Calu3 (cell line): Measurements from ENCODE around the gene PRKD3. TPM values are rescaled to one million over a fixed set of nuclear protein-coding genes. Genes with fewer than 3 reads are reported as not detected.

Experiments
- BruUV-seq: library from RNA; stranded (reverse); fragments of 400-500 nt; replicated peaks from 2 replicates; lab custom pipeline; 2021; lab: Mats Ljungman, UMichigan
- CTCF ChIA-PET: fragments of 300-600 bp; sonication (Branson Sonifier 250); formaldehyde crosslinking; loops from one replicate; lab custom pipeline; 2022; ENCODE audit warnings: antibody characterized with exemption; lab: Charles Lee
- DNase-seq: peaks from one replicate; pipeline ENCODE4 v3.0.0; 2022
- H3K27ac Mint-ChIP-seq: one replicate; pipeline ENCODE4 v1.8.0; 2022; ENCODE audit warnings: mixed read lengths; ENCODE audit not compliant: unreplicated experiment
- H3K27me3 Mint-ChIP-seq: one replicate; pipeline ENCODE4 v1.8.0; 2022; ENCODE audit warnings: mixed read lengths; ENCODE audit not compliant: unreplicated experiment
- H3K36me3 Mint-ChIP-seq: one replicate; pipeline ENCODE4 v1.8.0; 2022; ENCODE audit warnings: mild to moderate bottlenecking, moderate library complexity, mixed read lengths; ENCODE audit not compliant: insufficient read depth, unreplicated experiment
- H3K4me1 Mint-ChIP-seq: one replicate; pipeline ENCODE4 v1.8.0; 2022; ENCODE audit warnings: mild to moderate bottlenecking, low read depth, mixed read lengths; ENCODE audit not compliant: unreplicated experiment
- H3K4me3 Mint-ChIP-seq: one replicate; pipeline ENCODE4 v1.8.0; 2022; ENCODE audit warnings: mild to moderate bottlenecking, low read depth, moderate library complexity, mixed read lengths; ENCODE audit not compliant: unreplicated experiment
- H3K9me3 Mint-ChIP-seq: one replicate; pipeline ENCODE4 v1.8.0; 2022; ENCODE audit warnings: low read depth, mixed read lengths; ENCODE audit not compliant: unreplicated experiment
- intact Hi-C: fragments of 100-400 bp; cut with micrococcal nuclease; formaldehyde crosslinking; loops from one replicate; pipeline ENCODE4 v1.10.0; 2022; ENCODE audit not compliant: unreplicated experiment
- total RNA-seq: library from RNA; stranded (reverse); gene quantifications from 2 replicates; pipeline ENCODE4 v1.2.3, GENCODE V29; 2022
- TF ChIP-seq, protein P1 (sequence below): fragments of 200-600 bp; IDR thresholded peaks from one replicate; pipeline ENCODE4 v1.8.0; 2022; ENCODE audit warnings: antibody characterized with exemption; ENCODE audit not compliant: unreplicated experiment

The PRKD3 gene
- total RNA-seq, 1 experiment from 2014 or later, result 33.4 TPM

DNA sequence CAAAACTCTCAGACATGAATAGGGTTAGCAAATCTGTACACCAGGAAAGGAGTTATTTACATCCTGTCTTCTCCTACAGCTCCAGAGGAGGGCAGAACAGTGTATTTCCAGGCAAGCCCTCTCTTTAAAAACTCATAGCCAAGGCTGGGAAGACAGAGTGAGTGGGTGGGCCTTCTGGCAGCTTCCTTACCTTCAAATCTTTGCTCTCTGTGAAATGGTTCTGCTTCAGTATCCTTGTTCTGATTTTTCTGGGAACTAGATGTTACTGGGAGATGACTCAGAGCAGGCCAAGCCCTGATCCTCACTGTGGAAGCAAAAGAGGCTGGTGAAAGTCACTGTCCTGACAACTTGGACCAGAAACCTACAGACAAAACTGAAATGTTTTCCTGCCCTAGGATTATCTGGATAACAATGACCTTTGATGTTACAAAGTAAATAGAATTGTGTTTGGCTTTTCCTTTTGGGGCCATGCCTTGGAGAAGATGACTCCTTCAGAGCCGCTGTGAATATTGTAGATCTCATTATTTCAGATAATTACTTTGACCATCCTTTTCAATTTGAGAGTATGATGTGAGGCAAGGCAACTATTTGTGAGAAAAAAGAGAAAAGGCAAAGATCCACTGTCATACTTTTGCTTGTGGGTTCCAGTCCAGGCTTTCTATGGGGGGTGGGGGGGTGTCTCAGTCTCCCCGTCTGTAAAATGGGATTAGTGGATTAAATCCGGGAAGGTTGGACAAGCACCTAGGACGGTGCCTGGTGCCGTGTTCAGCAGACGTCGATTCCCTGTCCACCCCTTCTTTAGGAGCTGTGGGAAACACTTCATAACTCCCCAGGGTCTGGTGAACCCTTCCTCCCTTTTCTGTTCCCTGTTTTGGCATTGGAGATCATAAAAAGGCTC, 19.2 kb upstream of the PRKD3 start:
- DNase-seq, result peak; percentile 13
- TF ChIP-seq, protein P1, sequence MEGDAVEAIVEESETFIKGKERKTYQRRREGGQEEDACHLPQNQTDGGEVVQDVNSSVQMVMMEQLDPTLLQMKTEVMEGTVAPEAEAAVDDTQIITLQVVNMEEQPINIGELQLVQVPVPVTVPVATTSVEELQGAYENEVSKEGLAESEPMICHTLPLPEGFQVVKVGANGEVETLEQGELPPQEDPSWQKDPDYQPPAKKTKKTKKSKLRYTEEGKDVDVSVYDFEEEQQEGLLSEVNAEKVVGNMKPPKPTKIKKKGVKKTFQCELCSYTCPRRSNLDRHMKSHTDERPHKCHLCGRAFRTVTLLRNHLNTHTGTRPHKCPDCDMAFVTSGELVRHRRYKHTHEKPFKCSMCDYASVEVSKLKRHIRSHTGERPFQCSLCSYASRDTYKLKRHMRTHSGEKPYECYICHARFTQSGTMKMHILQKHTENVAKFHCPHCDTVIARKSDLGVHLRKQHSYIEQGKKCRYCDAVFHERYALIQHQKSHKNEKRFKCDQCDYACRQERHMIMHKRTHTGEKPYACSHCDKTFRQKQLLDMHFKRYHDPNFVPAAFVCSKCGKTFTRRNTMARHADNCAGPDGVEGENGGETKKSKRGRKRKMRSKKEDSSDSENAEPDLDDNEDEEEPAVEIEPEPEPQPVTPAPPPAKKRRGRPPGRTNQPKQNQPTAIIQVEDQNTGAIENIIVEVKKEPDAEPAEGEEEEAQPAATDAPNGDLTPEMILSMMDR, result no peak
- Mint-ChIP-seq H3K4me1 (peaks cover 8% of the 10 kb centered on the region), H3K27ac (no peak overlapping the region), H3K36me3 (peaks cover 10% of the 10 kb centered on the region), H3K4me3 (peak overlapping the region; percentile 92), H3K9me3 (no peaks in the 10 kb centered on the region), H3K27me3 (no peaks in the 10 kb centered on the region)
- intact Hi-C loops, result no loop called here
- no TSS peak for BruUV-seq
- CTCF ChIA-PET, result interaction anchor here (1.0 kb wide), 1 partner anchor 533 kb away, joined by 3 read pairs; no protein-coding TSS in a partner anchor

DNA sequence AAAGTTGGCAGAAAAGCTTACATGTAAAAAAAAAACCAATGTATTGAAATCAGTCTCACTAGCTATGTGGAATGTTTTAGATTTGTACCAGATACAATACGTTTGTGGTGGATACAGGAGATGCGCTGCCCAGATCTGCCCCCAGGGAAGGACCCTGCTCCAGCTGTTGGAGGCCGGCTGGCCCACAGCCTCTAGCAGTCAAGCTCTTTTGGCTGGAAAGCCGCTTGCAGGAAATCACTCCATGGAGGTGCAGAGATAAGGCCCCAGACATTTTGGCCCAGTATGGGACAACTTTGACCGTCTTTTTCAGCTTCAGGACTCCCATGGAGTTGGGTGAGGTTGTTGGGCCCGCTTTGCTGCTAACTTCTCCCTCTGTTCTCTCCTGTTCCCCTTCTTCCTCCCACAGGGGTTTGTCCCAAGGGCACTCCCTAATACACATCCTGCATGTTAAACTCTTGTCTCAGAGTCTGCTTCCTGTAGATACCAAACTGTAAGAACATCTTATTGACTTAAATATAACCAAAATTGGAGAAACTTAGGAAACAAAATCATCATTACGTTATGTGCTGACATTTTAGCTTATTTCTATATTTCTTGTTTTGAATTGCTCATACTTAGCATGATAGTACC, 18.1 kb upstream of the PRKD3 start:
- no peak for DNase-seq
- peaks cover 8% of the 10 kb centered on the region for H3K4me1 Mint-ChIP-seq
- intact Hi-C loops, result no loop called here
- H3K4me3 Mint-ChIP-seq, result no peak overlapping the region
- H3K27me3 Mint-ChIP-seq, result no peaks in the 10 kb centered on the region
- H3K9me3 Mint-ChIP-seq, result no peaks in the 10 kb centered on the region
- peaks cover 10% of the 10 kb centered on the region for H3K36me3 Mint-ChIP-seq
- no TSS peak for BruUV-seq
- TF ChIP-seq, protein P1, result no peak
- CTCF ChIA-PET, result interaction anchor here (1.0 kb wide), 1 partner anchor 535 kb away, joined by 3 read pairs; no protein-coding TSS in a partner anchor
- no peak overlapping the region for H3K27ac Mint-ChIP-seq

DNA sequence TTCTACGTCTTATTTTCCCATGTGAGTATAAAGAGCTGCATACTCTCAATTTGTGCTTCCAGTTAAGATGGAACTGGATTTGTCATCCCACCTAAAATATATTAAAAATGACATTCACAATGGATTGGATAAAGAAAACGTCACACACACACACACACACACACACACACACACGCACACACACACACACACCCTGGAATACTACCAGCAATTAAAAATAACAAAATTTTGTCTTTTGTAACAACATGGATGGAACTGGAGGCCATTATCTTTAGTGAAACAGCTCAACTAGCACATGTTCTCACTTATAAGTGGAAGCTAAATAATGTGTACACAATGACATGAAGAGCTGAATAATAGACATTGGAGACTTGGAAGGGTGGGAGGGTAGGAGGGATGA, 16.0 kb upstream of the PRKD3 start:
- BruUV-seq, result no TSS peak
- H3K9me3 Mint-ChIP-seq, result no peaks in the 10 kb centered on the region
- no peaks in the 10 kb centered on the region for H3K27me3 Mint-ChIP-seq
- peaks cover 10% of the 10 kb centered on the region for H3K36me3 Mint-ChIP-seq
- TF ChIP-seq, protein P1, result no peak
- peaks cover 8% of the 10 kb centered on the region for H3K4me1 Mint-ChIP-seq
- no peak overlapping the region for H3K4me3 Mint-ChIP-seq
- no peak for DNase-seq
- no peak overlapping the region for H3K27ac Mint-ChIP-seq
- CTCF ChIA-PET, result no interaction called here
- intact Hi-C loops, result no loop called here

DNA sequence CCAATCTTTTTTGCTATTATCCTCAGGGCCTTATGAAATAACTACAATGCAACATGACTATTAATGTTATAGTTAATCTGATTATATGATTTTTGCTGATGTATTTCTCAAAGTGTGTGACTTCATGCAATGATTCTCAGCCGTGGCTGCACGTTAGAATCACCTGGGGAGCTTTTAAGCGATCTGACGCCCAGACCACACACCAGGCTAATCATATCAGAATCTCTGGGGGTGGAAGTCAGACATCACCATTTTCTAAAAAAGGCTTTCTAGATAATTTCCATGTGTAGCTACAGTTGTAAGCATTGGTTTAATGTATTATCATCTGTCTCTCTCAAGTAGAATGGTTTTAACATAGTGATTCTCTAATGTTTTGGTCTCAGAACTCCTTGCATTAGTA, 14.3 kb upstream of the PRKD3 start:
- no peaks in the 10 kb centered on the region for H3K9me3 Mint-ChIP-seq
- no peak overlapping the region for H3K27ac Mint-ChIP-seq
- no TSS peak for BruUV-seq
- H3K27me3 Mint-ChIP-seq, result no peaks in the 10 kb centered on the region
- DNase-seq, result no peak
- H3K36me3 Mint-ChIP-seq, result no peaks in the 10 kb centered on the region
- TF ChIP-seq, protein P1, result no peak
- H3K4me1 Mint-ChIP-seq, result peaks cover under 1% of the 10 kb centered on the region
- no peak overlapping the region for H3K4me3 Mint-ChIP-seq
- CTCF ChIA-PET, result no interaction called here
- intact Hi-C loops, result no loop called here
